Fibroblast of skin of right quadriceps (primary cell): ENCODE results near the gene SMARCA4.

Experiments
- DNase-seq: peaks from one replicate; pipeline ENCODE4 v3.0.0-alpha.2; 2013

The SMARCA4 gene

GRCh38 chr19:11106477-11106876 is 145.6 kb downstream of the SMARCA4 start:
- no peak for DNase-seq

GRCh38 chr19:11108746-11109145 is 147.9 kb downstream of the SMARCA4 start:
- no peak for DNase-seq

- no peak for DNase-seq
These were observed 150.4 kb downstream of the SMARCA4 start for GRCh38 chr19:11111117-11111770.

- no peak for DNase-seq
These were observed 150.9 kb downstream of the SMARCA4 start for GRCh38 chr19:11111771-11112144.
